ENCODE measurements around the gene DCLK1.

GRCh38 chr13:35747594-35747993 lies 383.6 kb downstream of the DCLK1 start:
- no peak for TF ChIP-seq POLR2AphosphoS5 (IDR thresholded peaks at IDR 0.05; ENCODE audit: low read depth, low read length)
- TF ChIP-seq REST (IDR thresholded peaks at IDR 0.05; ENCODE audit: insufficient read depth in 1 of 2, low read depth in 2 of 2, low read length in 2 of 2), result no peak
